Measurements from ENCODE around the gene OR4F15.
"Not testable (repeated sequence)": the region's sequence is repeated elsewhere in the genome, so short reads cannot be mapped to it uniquely, and the experiment has no call there.

The OR4F15 gene

DNA sequence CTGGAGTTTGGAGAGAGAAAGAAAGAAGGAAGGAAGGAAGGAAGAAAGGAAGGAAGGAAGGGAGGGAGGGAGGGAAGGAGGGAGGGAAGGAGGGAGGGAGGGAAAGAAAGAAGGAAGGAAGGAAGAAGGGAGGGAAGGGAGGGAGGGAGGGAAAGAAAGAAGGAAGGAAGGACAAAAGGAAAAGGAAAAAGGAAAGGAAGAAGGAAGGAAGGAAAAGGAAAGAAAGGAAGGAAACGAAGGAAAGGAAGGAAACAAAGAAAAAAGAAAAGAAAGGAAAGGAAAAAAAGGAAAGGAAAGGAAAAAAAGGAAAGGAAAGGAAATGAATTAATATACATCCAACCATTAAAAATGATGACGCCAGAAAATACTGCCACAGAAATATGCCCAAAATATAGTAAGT, 27.4 kb upstream of the OR4F15 start:
- no peak overlapping the region for H3K4me2 ChIP-seq (ENCODE audit: low read length)
- peaks cover 3% of the 10 kb centered on the region for H3K27me3 ChIP-seq (ENCODE audit: control insufficient read depth, insufficient read depth, low read length)
- no peak overlapping the region for H3K9ac ChIP-seq (ENCODE audit: low read depth, low read length)
- no peaks in the 10 kb centered on the region for H3K36me3 ChIP-seq (ENCODE audit: insufficient read depth, low read length)
- H3K9me3 ChIP-seq (replicated peaks; ENCODE audit: low read length) = no peaks in the 10 kb centered on the region
- H3K4me3 ChIP-seq (ENCODE audit: low read length) = no peak overlapping the region
- H3K4me1 ChIP-seq (ENCODE audit: control insufficient read depth, insufficient read depth, low read length) = no peaks in the 10 kb centered on the region

DNA sequence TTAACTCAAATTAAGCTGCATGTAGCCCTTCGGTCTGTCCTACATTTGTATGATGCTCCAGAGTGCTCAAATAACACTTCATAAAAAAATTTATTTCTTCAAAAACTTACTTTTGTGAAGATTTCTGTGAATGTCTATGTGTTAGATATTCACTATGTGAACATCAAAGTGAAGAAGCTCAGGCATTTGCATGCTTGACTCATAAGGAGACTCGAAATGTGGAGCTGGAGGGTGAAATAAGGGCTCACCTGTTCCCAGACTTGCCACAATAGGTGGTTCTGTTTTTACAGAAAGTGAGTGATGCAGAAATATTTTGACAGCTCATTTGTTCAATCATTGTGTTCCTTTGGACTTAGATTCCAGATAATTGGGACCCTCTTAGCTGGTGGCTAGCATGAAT, 25.6 kb upstream of the OR4F15 start:
- H3K4me2 ChIP-seq (ENCODE audit: low read length); H3K4me3 ChIP-seq (ENCODE audit: low read length); H3K9ac ChIP-seq (ENCODE audit: low read depth, low read length): not testable (repeated sequence)

DNA sequence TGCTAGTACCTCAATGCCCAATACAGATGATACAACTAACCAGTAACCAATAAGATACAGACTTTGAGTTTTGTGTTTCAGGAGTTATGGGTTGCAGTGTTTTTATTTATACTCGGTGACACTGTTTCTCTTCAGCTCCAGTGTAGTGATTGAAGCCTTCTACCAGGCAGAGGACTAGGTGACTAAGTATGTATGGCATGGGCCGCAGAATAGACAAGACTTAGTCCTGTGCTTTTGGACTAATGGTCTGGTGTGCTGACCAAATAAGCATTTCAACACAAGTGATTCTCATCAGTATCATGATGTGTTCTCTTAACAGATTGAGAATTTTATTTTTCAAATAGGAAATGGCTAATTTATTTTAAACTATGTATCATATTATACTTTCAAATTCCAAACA, 24.0 kb upstream of the OR4F15 start:
- not testable (repeated sequence) for H3K9me3 ChIP-seq (replicated peaks; ENCODE audit: low read length); H3K4me2 ChIP-seq (ENCODE audit: low read length); H3K9ac ChIP-seq (ENCODE audit: low read depth, low read length); H3K27me3 ChIP-seq (ENCODE audit: control insufficient read depth, insufficient read depth, low read length); H3K36me3 ChIP-seq (ENCODE audit: insufficient read depth, low read length); H3K4me3 ChIP-seq (ENCODE audit: low read length); H3K4me1 ChIP-seq (ENCODE audit: control insufficient read depth, insufficient read depth, low read length)

More for the DNA sequence above, 25.6 kb upstream of the OR4F15 start:
- H3K9me3 ChIP-seq (replicated peaks; ENCODE audit: low read length); H3K36me3 ChIP-seq (ENCODE audit: insufficient read depth, low read length); H3K27me3 ChIP-seq (ENCODE audit: control insufficient read depth, insufficient read depth, low read length); H3K4me1 ChIP-seq (ENCODE audit: control insufficient read depth, insufficient read depth, low read length): not testable (repeated sequence)

DNA sequence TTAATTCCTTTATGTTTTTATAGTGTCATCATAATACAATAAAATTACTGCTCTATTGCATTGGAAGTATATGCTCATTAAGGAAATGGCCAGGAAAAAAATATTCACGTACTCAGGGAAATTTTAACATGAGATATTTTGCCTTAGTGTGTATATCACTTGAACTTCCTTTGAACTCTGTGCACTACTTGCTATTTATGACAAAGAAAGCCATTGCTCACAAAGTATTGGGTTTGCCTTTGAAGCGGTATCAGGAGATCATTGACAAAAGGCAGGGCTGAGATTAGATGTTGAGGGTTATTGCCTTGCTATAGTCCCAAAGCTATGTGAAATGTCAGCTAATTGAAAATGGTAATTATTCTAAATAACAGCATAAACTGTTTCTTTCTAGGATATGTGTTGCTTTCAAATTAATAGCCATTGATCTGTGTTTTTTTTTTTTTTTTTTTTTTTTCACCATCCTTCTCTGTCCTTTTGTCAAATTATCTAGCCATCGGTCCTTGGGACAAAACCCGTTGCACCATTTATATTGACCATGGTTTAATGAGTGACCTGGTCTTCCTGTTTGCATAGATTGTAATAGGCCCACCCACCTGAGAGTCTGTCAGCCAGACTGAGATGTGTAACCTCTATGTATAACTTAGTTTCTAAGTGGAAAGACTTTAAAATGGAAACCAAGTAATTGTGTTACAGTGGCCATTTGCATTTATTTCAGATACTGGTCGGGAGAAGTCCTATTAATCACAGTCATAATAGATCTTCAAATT, 23.3 kb upstream of the OR4F15 start:
- not testable (repeated sequence) for H3K4me3 ChIP-seq (ENCODE audit: low read length); H3K27me3 ChIP-seq (ENCODE audit: control insufficient read depth, insufficient read depth, low read length); H3K4me1 ChIP-seq (ENCODE audit: control insufficient read depth, insufficient read depth, low read length); H3K36me3 ChIP-seq (ENCODE audit: insufficient read depth, low read length); H3K9ac ChIP-seq (ENCODE audit: low read depth, low read length); H3K9me3 ChIP-seq (replicated peaks; ENCODE audit: low read length); H3K4me2 ChIP-seq (ENCODE audit: low read length)

DNA sequence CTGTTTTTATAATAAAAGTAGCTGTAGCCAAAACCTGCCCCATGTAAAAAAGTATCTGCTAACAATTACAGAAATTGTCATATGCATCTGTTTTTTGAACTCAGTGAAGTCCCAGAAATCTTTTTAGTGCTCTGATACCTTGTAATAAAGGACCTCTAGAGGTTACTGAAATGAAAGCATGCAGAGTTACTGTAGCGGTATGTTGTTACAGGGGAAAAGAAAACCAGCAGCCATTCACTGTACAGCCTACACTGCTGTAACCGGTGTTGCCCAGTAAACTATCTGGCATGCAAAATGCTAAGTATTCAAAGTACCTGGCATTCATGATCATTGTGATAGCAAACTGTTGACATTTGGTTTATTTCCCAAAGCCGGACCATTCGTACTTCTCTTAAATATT, 21.3 kb upstream of the OR4F15 start:
- not testable (repeated sequence) for H3K4me1 ChIP-seq (ENCODE audit: control insufficient read depth, insufficient read depth, low read length); H3K36me3 ChIP-seq (ENCODE audit: insufficient read depth, low read length)

DNA sequence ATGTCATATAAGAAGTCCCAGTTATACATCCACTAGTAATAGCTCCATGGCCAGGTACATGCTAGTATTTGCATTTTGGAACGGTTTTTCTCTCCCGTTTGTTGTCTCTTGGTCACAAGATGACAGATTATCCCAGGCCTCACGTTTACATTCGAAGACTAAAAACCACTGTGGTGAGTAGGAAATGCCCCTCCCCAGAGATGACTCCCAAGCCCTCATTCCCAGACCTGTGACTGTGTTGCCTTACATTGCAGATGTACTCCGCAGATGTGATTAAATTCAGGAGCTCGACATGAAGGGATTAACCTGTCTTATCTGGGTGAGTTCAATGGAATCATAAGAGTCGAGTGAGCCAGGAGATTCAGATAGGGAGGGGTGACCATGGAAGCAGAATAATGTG, 18.0 kb upstream of the OR4F15 start:
- H3K9ac ChIP-seq (ENCODE audit: low read depth, low read length); H3K9me3 ChIP-seq (replicated peaks; ENCODE audit: low read length); H3K4me1 ChIP-seq (ENCODE audit: control insufficient read depth, insufficient read depth, low read length); H3K36me3 ChIP-seq (ENCODE audit: insufficient read depth, low read length); H3K4me2 ChIP-seq (ENCODE audit: low read length); H3K4me3 ChIP-seq (ENCODE audit: low read length); H3K27me3 ChIP-seq (ENCODE audit: control insufficient read depth, insufficient read depth, low read length): not testable (repeated sequence)

More for the DNA sequence above, 21.3 kb upstream of the OR4F15 start:
- not testable (repeated sequence) for H3K27me3 ChIP-seq (ENCODE audit: control insufficient read depth, insufficient read depth, low read length); H3K4me2 ChIP-seq (ENCODE audit: low read length); H3K9me3 ChIP-seq (replicated peaks; ENCODE audit: low read length); H3K9ac ChIP-seq (ENCODE audit: low read depth, low read length); H3K4me3 ChIP-seq (ENCODE audit: low read length)

DNA sequence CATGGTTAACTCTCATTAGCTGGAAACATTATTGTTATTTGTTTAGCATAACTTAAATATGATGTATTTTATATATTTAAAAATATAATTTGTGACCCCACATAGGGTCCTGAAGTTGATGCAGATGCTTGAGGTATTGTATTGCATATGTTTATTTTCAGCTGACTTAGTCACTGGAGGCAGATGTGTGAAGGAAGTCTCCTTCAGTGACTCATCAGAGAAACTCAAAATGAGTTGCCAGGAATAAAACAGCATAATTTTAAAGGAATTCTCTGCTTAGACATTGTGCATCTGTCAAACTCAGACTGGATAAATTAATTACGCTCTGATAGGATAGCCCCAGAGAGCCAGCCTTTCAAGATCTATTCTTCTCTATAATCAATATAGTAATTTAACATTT, 16.5 kb upstream of the OR4F15 start:
- Histone ChIP-seq H3K4me2 (ENCODE audit: low read length) (no peak overlapping the region), H3K27me3 (ENCODE audit: control insufficient read depth, insufficient read depth, low read length) (peaks cover 7% of the 10 kb centered on the region), H3K36me3 (ENCODE audit: insufficient read depth, low read length) (no peaks in the 10 kb centered on the region), H3K4me3 (ENCODE audit: low read length) (no peak overlapping the region), H3K9ac (ENCODE audit: low read depth, low read length) (no peak overlapping the region), H3K4me1 (ENCODE audit: control insufficient read depth, insufficient read depth, low read length) (peaks cover 8% of the 10 kb centered on the region), H3K9me3 (replicated peaks; ENCODE audit: low read length) (no peaks in the 10 kb centered on the region)

DNA sequence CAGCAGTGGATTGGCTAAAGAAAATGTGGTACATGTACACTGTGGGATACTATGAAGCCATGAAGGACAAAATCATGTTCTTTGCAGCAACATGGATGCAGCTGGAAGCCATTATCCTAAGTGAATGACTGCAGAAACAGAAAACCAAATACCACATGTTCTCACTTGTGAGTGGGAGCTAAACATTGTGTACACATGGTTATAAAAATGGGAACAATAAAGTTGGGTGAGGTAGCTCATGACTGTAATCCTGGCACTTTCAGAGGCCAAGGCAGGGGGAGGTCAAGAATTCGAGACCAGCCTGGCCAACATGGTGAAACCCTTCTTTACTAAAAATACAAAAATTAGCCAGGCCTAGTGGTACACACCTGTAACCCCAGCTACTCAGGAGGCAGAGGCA, 12.3 kb upstream of the OR4F15 start:
- Histone ChIP-seq H3K9ac (ENCODE audit: low read depth, low read length) (no peak overlapping the region), H3K36me3 (ENCODE audit: insufficient read depth, low read length) (no peaks in the 10 kb centered on the region), H3K27me3 (ENCODE audit: control insufficient read depth, insufficient read depth, low read length) (peaks cover 7% of the 10 kb centered on the region), H3K4me2 (ENCODE audit: low read length) (no peak overlapping the region), H3K4me1 (ENCODE audit: control insufficient read depth, insufficient read depth, low read length) (peaks cover 8% of the 10 kb centered on the region), H3K4me3 (ENCODE audit: low read length) (no peak overlapping the region), H3K9me3 (replicated peaks; ENCODE audit: low read length) (no peaks in the 10 kb centered on the region)

DNA sequence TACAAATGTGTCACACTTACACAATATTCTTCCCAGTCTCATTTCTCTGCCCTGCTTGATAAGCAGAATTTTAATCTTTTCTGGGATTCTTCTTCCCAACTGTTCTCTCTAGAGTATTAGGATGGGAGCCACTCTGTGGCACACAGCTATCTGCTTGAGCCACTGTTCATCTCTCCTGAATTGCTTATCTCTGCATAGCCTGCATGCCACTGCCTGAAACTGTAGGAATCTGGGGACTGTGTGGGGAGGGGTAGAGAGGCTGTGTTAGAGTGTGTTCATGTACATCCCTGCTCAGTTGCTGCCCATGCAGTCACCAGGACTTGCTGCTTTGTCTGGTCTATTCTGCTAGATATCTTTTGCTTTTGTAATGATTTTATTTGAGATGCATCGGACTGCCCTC, 11.0 kb upstream of the OR4F15 start:
- H3K4me2 ChIP-seq (ENCODE audit: low read length) = no peak overlapping the region
- no peak overlapping the region for H3K4me3 ChIP-seq (ENCODE audit: low read length)
- no peak overlapping the region for H3K9ac ChIP-seq (ENCODE audit: low read depth, low read length)
- no peaks in the 10 kb centered on the region for H3K4me1 ChIP-seq (ENCODE audit: control insufficient read depth, insufficient read depth, low read length)
- H3K36me3 ChIP-seq (ENCODE audit: insufficient read depth, low read length) = no peaks in the 10 kb centered on the region
- H3K27me3 ChIP-seq (ENCODE audit: control insufficient read depth, insufficient read depth, low read length) = peaks cover 7% of the 10 kb centered on the region
- H3K9me3 ChIP-seq (replicated peaks; ENCODE audit: low read length) = no peaks in the 10 kb centered on the region

DNA sequence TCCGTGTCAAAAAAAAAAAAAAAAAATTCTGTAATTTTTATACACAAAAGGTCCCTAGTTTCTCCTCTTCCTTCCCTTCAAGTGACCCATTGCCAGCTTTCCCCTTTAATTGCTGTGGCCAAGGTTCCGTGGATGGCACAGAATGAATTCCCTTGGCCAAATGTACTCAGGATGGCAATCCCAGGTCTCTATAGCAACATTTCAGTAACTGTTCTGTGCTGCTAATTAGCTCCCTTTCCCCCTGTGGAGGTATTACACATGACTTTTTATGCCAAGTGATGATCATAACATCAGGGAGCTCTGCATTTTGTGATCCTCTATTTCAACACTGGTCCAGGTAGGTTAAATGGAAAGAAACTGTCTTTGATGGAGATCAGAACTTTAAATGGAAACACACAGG, 8.8 kb upstream of the OR4F15 start, which contains the start of gene OR4F6:
OR4F6 (plus strand) TSS at position 301 of the 400 bp plus-strand sequence. CDS start 2,211 bp downstream, outside the sequence.
- Histone ChIP-seq H3K36me3 (ENCODE audit: insufficient read depth, low read length) (no peaks in the 10 kb centered on the region), H3K4me1 (ENCODE audit: control insufficient read depth, insufficient read depth, low read length) (peaks cover 2% of the 10 kb centered on the region), H3K9me3 (replicated peaks; ENCODE audit: low read length) (no peaks in the 10 kb centered on the region), H3K27me3 (ENCODE audit: control insufficient read depth, insufficient read depth, low read length) (peaks cover 1% of the 10 kb centered on the region), H3K9ac (ENCODE audit: low read depth, low read length) (no peak within 1 kb of the TSS), H3K4me3 (ENCODE audit: low read length) (no peak within 1 kb of the TSS), H3K4me2 (ENCODE audit: low read length) (no peak within 1 kb of the TSS)

DNA sequence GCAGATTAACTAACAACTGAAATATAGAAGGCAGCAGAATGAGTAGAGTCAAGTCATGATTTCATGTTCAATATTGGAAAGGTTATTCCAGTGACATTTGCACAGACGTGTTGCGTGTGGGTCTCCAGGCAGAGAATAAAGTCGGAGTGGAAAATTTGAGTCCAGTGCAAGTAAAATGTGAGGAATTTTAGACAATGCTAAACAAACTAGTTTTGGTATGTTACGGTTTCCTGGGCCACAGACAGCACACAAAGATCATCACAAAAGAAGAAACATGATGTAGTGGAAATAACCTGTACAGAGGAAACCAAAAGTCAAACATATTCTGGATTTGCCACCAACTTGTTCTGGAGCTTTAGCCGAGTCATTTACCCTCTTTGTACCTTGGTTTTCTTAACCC, 8.3 kb upstream of the OR4F15 start:
- Histone ChIP-seq H3K9me3 (replicated peaks; ENCODE audit: low read length) (no peaks in the 10 kb centered on the region), H3K36me3 (ENCODE audit: insufficient read depth, low read length) (no peaks in the 10 kb centered on the region), H3K27me3 (ENCODE audit: control insufficient read depth, insufficient read depth, low read length) (no peaks in the 10 kb centered on the region), H3K9ac (ENCODE audit: low read depth, low read length) (no peak overlapping the region), H3K4me3 (ENCODE audit: low read length) (no peak overlapping the region), H3K4me1 (ENCODE audit: control insufficient read depth, insufficient read depth, low read length) (peaks cover 5% of the 10 kb centered on the region), H3K4me2 (ENCODE audit: low read length) (no peak overlapping the region)

DNA sequence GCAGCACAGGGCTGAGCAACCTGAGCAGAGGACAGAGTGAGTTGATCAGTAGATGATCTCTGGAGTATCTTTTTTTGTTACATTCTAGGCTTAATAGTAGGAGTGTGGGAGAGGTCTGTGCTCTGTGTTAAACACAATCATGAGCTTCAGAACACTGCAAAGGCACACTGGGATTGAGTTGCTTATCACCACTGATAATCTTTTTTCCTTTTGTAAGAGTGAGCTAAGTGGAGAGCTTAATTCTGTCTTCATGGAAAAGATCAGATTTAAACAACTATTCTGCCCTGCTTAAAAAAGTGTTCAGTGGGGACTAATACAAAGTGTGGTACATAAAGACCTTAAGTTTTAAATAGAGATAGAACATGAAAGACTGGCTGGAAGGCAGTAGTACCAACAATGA, 7.6 kb upstream of the OR4F15 start:
- H3K9ac ChIP-seq (ENCODE audit: low read depth, low read length) = no peak overlapping the region
- H3K9me3 ChIP-seq (replicated peaks; ENCODE audit: low read length) = no peaks in the 10 kb centered on the region
- H3K4me2 ChIP-seq (ENCODE audit: low read length) = no peak overlapping the region
- H3K36me3 ChIP-seq (ENCODE audit: insufficient read depth, low read length) = no peaks in the 10 kb centered on the region
- H3K27me3 ChIP-seq (ENCODE audit: control insufficient read depth, insufficient read depth, low read length) = no peaks in the 10 kb centered on the region
- H3K4me1 ChIP-seq (ENCODE audit: control insufficient read depth, insufficient read depth, low read length) = peaks cover 5% of the 10 kb centered on the region
- no peak overlapping the region for H3K4me3 ChIP-seq (ENCODE audit: low read length)

Data from skeletal muscle satellite cell (primary cell).